HG03108 (cell line): ENCODE data around the gene CAMTA1.

Experiments used
- ATAC-seq: cut with Tn5 transposase; IDR thresholded peaks from one replicate; pipeline ENCODE4 v1.9.1; 2021; ENCODE audit warnings: moderate library complexity; ENCODE audit not compliant: unreplicated experiment

Gene CAMTA1

GRCh38 chr1:7436056-7437005 is 651.1 kb downstream of the CAMTA1 start:
- no peak for ATAC-seq

DNA sequence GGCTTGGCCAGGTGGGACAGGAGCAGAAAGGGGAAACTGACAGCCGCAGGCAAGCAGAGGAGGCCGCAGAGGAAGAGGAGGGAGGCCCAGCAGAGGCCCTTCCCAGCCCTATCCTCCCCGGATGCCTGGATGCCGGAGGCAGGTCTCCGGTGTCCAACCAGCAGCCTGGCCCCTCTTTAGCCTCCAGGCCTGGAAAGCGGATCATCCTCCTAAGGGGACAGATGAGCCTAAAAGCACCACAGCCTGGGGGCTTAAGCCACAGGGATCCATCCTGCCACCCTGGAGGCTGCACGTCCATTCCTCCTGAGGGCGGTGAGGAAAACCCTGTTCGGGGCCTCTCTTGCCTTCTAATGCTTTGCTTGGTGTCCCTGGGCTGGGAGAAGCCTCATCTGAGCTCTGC is 651.8 kb downstream of the CAMTA1 start:
- no peak for ATAC-seq

DNA sequence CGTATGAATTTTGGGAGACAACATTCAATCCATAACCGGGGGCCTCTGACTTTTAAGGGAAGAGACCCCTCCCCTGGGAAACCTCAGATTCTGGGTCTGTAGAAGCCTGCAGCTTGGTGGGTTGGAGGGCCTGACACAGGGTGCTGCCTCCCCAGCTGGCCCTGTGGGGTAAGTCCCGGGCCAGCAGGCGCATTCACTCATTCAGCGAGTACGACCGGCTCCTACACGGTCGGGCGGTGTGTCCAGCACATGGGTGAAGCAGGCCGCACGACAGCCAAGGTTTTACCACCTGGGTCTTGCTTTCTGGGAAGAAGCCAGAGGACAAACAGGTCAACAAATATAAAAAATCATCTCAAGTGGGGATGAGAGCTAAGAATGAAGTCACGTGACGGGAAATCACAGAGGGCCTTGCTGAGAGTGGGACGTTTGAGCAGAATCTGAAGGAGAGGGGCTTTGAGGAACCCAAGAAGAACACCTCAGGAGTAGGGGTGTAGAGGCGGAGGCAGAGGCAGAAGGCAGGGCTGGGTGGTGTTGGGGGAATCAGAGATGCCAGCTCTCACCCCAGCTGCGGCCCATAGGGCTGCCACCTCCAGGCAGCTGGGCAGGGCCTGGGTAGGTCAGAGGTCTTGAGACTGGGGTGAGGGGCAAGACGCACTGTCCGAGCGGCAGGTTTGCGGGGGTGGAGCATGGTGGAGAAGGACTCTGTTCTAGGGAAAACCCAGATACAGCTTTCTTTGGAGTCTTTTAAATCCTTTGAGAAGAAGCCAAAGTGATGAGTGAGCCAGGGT is 652.5 kb downstream of the CAMTA1 start:
- ATAC-seq: no peak

DNA sequence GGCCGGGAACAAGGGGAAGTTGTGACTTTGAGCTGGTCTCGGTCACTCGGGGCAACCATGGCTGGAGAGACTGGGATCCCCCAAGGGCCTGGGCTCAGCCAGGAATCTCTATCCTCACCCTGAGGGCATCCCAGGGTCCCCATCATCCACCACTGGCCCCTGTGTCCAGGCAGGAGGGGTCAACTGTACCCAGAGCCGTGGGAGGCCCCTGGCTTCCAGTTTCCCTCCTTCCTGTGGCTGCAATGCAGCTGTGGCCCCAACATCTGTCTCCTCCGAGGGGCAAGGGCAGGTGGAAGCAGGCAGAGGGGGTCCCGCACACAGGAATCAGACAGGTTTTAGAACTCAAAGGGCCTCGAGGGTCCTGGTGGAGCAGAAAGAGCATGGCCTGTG is 653.1 kb downstream of the CAMTA1 start:
- ATAC-seq: no peak

DNA sequence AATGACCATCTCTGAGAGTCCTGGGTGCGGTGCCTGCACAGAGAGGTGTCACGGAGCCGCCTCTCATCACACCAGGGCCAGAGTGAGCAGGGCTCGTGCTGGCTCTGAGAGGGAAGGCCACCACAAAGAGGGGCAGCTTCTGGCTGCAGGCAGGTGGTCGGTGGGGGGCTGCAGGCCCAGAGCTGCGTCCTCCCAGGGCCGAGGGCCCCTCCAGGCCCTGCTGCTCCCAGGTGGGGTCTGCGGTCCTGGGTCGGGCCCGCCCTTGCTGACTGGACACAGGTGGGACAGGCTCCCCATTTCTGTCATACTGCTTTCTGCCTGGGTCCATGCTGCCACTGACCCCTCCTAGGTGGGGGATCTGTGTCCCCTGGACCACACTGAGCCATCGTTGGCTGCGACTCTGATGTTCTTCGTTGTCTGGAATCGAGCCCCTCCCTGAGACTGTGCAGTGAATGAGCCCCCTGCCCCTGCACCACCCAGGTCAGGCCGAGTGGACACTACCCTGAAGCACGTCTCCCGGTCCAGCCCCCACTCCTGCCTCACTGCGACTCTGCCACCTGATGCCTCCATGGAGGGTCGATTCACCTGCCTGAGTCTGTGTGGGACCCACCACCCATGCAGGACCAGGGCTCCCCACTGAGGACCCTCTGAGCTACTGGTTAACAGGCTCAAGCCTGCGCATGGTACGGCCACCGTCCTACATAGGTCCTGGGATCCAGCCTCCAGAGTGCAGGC is 653.8 kb downstream of the CAMTA1 start:
- no peak for ATAC-seq

- ATAC-seq: no peak
Measured at GRCh38 chr1:7440154-7440553, 654.9 kb downstream of the CAMTA1 start.

GRCh38 chr1:7441143-7441841 is 656.0 kb downstream of the CAMTA1 start:
- ATAC-seq: no peak

- ATAC-seq: no peak
Measured at GRCh38 chr1:7442036-7442435, 656.8 kb downstream of the CAMTA1 start.

DNA sequence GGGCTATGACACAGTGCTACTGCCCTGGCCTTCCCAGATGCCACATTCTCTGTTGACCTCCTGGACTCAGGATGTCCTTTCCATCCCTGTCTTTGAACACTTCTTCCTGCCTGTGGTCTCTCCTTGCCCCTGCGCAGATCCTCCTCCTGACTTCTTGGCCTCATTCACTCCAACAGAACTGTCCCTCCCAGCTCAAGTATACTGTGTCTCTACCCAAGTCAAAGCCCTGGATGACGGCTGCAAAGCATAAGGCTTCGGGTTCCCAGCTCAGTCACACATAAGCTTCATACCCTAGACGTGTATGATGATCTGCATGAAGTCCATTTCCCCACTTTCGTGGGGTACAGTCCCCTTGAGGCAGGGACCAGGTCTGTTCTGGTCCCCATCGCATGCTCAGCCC is 657.7 kb downstream of the CAMTA1 start:
- ATAC-seq: no peak

DNA sequence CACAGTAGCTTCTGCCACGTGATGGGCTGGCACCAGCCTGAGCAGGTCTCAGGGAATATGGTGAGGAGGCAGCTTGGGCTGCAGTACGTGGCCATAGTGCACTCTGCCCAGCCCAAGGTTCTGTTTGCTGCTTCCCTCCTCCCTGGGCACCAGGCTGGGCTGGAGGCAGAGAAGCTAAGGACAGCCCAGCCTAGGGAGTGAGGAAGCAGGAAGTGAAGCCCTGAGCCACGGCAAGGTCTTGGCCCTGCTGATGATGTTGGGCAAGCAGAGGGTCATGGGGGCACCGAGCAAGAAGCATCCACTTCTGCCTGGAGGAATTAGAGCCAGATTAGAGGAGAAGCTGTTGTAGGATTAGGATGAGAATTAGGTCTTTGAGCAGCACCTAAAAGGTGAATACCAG is 659.1 kb downstream of the CAMTA1 start:
- no peak for ATAC-seq

GRCh38 chr1:7447093-7447492 is 661.8 kb downstream of the CAMTA1 start:
- no peak for ATAC-seq

GRCh38 chr1:7447736-7448135 is 662.5 kb downstream of the CAMTA1 start:
- no peak for ATAC-seq

DNA sequence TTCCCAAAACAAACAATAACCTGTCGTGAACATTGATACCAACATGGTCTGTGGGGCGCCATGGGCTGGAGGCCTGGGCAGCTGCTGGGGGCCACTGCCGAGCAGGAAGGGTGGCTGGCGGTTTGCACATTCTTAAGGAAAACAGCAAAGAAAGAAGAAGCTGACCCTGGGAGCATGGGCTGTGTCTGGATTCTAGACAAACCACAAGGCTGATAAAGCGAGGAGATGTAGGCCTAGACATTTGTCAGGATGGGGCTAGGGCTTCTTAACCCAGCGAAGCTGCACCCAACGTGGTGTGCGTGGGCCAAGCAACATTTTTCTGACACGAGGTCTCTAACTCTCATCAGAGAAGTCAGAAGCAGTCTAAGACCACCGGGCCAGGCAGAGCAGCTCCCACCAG is 663.7 kb downstream of the CAMTA1 start:
- ATAC-seq: no peak

- ATAC-seq: no peak
Measured at GRCh38 chr1:7449750-7450149, 664.5 kb downstream of the CAMTA1 start.

GRCh38 chr1:7450838-7451237 is 665.6 kb downstream of the CAMTA1 start:
- ATAC-seq: no peak

DNA sequence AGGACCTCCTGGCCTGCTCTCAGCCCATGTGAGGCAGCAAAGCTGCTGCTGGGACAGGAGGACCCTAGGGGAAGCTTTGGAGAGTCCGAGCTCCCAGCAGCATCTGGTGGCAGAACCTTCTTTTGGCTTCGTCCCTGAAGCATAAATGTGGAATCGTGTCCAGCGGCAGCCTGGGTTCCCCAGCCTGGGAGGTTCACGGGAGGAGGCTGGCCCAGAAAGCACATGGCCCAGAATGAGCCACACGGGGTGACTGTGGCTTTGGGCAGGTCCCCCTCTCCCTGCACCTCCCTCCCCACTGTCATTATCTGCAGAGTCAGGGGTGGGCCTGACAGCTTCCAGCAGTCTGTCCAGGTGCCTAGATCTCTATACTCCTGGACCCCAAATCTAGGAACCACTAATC is 667.8 kb downstream of the CAMTA1 start:
- ATAC-seq: no peak

- ATAC-seq: no peak
Measured at GRCh38 chr1:7454052-7454815, 669.0 kb downstream of the CAMTA1 start.

GRCh38 chr1:7454895-7455784 is 669.9 kb downstream of the CAMTA1 start:
- no peak for ATAC-seq
